Fibroblast of pulmonary artery (primary cell): ENCODE measurements around the gene DUSP22.
A peak's percentile ranks its signal among the peaks of the same experiment; 100 is the strongest.

Experiments
- DNase-seq: peaks from one replicate; pipeline ENCODE4 v3.0.0-alpha.2; 2010; ENCODE audit warnings: low read depth
- H3K4me3 ChIP-seq: replicated peaks from 2 replicates; pipeline ENCODE4 v1.5.1; 2011; ENCODE audit warnings: low read depth, mild to moderate bottlenecking, control low read depth, low read length, moderate library complexity
- CTCF ChIP-seq: IDR thresholded peaks from 2 replicates; pipeline ENCODE4 v1.5.1; 2011; ENCODE audit warnings: mild to moderate bottlenecking, control low read depth, low read length, inconsistent platforms; ENCODE audit errors: missing control alignments

DUSP22 gene

GRCh38 chr6:326896-327537, 34.7 kb downstream of the DUSP22 start:
- no peak for TF ChIP-seq CTCF
- DNase-seq, result no peak
- no peak overlapping the region for H3K4me3 ChIP-seq

- peak; percentile 27 for DNase-seq
- no peak for TF ChIP-seq CTCF
- no peak overlapping the region for H3K4me3 ChIP-seq
Observed at GRCh38 chr6:327538-328116, 35.3 kb downstream of the DUSP22 start.

- H3K4me3 ChIP-seq, result no peak overlapping the region
- DNase-seq, result peak; percentile 90
- TF ChIP-seq CTCF, result no peak
Observed at GRCh38 chr6:328136-328670, 35.9 kb downstream of the DUSP22 start.

- TF ChIP-seq CTCF, result no peak
- no peak overlapping the region for H3K4me3 ChIP-seq
- no peak for DNase-seq
Observed at GRCh38 chr6:328924-329323, 36.6 kb downstream of the DUSP22 start.

GRCh38 chr6:329888-330691, 37.8 kb downstream of the DUSP22 start:
- no peak overlapping the region for H3K4me3 ChIP-seq
- no peak for DNase-seq
- TF ChIP-seq CTCF, result no peak

- TF ChIP-seq CTCF, result no peak
Observed at GRCh38 chr6:330948-331347, 38.7 kb downstream of the DUSP22 start.

More at GRCh38 chr6:330948-331347, 38.7 kb downstream of the DUSP22 start:
- no peak for DNase-seq
- H3K4me3 ChIP-seq, result no peak overlapping the region
